ENCODE results near the gene PYGO1.

- no peak for TF ChIP-seq POLR2A (IDR thresholded peaks at IDR 0.05; ENCODE audit: low read length)
- TF ChIP-seq GATA1 (IDR thresholded peaks at IDR 0.05; ENCODE audit: low read depth, low read length): no peak
These were observed 57.3 kb downstream of the PYGO1 start for GRCh38 chr15:55530861-55531313.

Measured in erythroblast (primary cell).